Measurements from ENCODE around the gene HTRA3.
A peak's percentile ranks its signal among the peaks of the same experiment; 100 is the strongest.

Gene HTRA3

DNA sequence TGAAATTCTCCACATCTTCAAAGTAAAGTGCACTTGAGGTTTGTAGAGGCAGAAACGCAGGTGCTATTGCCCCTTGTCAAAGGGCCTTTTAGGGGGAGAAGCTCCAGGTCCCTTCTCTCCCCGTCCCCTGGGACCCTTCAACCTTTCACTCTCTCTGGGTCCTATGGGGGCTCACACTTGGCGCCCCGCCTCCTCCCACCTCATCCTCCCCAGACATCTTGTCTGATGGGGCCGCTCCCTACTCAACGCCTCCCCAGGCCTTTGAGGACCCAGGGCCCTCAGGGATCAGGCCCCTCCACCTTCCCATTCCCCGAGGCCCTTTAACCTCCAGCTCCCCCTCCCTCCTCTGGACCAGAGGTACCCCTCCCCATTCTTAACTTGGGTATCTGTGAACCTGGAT, 1.3 kb upstream of the HTRA3 start:
- Histone ChIP-seq H3K9me3 (no peaks in the 10 kb centered on the region), H3K36me3 (no peaks in the 10 kb centered on the region), H3K27ac (no peak overlapping the region), H3K4me1 (peaks cover 0 to 12% (median 3%) of the 10 kb centered on the region in 4 donors), H3K27me3 (peaks cover 0 to 48% of the 10 kb centered on the region in 2 donors), H3K4me3 (no peak overlapping the region)
- TF ChIP-seq, protein P1, sequence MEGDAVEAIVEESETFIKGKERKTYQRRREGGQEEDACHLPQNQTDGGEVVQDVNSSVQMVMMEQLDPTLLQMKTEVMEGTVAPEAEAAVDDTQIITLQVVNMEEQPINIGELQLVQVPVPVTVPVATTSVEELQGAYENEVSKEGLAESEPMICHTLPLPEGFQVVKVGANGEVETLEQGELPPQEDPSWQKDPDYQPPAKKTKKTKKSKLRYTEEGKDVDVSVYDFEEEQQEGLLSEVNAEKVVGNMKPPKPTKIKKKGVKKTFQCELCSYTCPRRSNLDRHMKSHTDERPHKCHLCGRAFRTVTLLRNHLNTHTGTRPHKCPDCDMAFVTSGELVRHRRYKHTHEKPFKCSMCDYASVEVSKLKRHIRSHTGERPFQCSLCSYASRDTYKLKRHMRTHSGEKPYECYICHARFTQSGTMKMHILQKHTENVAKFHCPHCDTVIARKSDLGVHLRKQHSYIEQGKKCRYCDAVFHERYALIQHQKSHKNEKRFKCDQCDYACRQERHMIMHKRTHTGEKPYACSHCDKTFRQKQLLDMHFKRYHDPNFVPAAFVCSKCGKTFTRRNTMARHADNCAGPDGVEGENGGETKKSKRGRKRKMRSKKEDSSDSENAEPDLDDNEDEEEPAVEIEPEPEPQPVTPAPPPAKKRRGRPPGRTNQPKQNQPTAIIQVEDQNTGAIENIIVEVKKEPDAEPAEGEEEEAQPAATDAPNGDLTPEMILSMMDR (IDR thresholded peaks at IDR 0.05): no peak
- no peak for DNase-seq
- intact Hi-C loops (cut with DNase I; ENCODE audit: low total_unique reads): no loop called here

DNA sequence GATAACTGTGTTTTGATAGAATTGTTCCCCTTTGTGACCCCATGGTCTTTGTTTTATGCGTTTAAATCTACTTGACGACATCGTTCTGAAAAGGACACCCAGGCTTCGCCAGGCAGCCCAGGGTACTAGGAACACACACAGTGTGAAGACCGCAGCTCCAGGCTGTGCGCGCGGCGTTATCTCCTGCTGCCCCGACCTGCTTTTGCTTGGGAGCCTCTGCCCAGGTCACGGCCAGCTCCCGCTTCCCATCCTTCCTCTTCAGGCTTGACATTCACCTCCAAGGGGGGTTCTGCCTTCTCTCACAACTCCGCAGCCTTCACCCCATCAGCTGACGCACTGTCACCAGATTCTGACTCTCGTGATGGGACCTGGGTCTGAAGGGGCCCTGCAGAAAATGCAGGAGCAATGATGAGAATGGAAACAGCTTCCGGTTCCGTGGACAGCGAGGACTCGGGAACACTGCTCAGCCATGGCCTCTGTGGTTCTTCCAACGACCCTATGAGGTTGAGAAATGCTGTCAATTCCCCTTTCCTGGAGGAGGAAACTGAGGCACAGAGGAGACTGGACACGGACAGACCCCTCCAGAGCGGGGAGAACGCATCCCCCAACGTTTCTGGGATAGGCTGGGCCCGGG, 536 bp upstream of the HTRA3 start:
- Histone ChIP-seq H3K9me3 (no peaks in the 10 kb centered on the region), H3K4me1 (peaks cover 0 to 12% (median 3%) of the 10 kb centered on the region in 4 donors), H3K27ac (no peak overlapping the region), H3K36me3 (no peaks in the 10 kb centered on the region), H3K4me3 (peak overlapping the region in 1 of 2 donors; percentile 40), H3K27me3 (peaks cover 0 to 51% of the 10 kb centered on the region in 2 donors)
- DNase-seq: no peak
- TF ChIP-seq, protein P1 (IDR thresholded peaks at IDR 0.05): no peak
- intact Hi-C loops (cut with DNase I; ENCODE audit: low total_unique reads): no loop called here

DNA sequence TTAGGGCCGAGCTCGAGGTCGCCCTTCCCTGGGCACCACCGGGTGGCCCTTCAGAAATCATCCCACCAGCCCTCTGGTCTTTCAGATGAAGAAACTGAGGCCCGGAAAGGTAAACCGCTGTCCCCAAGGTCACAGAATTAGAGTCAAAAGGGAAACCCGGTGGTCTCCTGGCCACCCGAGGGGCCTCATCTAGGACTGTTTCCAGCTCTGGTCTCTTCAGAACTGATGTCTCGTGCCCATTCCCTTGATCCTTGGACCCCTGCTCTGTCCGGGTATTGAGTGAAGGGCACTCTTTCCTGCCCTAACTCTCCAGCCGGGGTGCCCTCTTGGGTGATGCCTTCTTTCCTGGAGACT, 841 bp downstream of the HTRA3 start:
- TF ChIP-seq, protein P1 (IDR thresholded peaks at IDR 0.05): no peak
- Histone ChIP-seq H3K9me3 (no peaks in the 10 kb centered on the region), H3K4me3 (peak overlapping the region; percentile 40 to 47), H3K36me3 (no peaks in the 10 kb centered on the region), H3K27ac (no peak overlapping the region), H3K4me1 (peaks cover 0 to 16% (median 7%) of the 10 kb centered on the region in 4 donors), H3K27me3 (peaks cover 0 to 54% of the 10 kb centered on the region in 2 donors)
- no peak for DNase-seq
- intact Hi-C loops (cut with DNase I; ENCODE audit: low total_unique reads): no loop called here

DNA sequence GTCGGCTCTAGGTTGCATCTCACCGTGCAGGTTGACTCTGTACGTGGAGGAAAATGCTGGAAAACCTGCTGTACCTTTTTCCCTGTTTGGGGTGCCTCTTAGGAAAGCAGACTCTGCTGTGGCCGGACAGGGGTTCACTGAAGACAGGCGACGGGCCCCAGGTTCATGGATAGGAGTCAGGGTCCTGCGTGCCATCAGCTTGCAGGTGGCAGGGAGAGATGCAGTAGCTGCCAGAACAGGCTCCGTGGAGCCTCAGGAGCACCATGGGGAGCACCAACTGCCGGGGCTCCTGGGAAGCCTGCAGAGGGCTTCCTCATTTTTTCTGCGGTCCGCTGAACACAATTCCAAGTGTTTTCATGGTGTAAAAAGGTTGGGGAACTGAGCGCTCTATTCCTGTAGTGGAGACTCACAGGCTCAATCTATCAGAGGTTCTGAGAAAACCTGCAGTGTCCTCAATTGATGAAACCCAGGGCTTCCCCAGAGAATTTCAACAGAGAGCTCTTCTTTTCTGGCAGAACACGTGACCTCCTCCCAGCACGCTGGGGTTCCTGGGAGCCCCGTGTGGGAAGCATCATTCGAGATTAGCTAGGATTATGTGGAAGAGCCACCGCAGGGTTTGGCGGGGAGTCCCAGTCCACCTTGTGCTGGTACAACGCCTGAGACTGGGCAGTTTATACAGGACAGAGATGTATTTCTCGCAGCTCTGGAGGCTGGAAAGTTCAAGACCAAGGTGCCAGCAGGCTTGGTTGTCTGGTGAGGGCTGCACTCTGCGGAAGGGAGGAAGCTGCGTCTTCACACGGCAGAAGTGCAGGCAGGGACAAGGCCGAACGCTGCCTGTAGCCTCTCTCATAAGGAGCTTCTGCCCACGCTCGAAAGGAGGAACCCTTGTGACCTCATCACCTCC, 1.6 kb downstream of the HTRA3 start:
- peaks cover 0 to 54% of the 10 kb centered on the region in 2 donors for H3K27me3 ChIP-seq
- intact Hi-C loops (cut with DNase I; ENCODE audit: low total_unique reads): no loop called here
- H3K4me3 ChIP-seq: peak overlapping the region in 1 of 2 donors; percentile 40
- DNase-seq: no peak
- peaks cover 0 to 20% (median 7%) of the 10 kb centered on the region in 4 donors for H3K4me1 ChIP-seq
- no peak overlapping the region for H3K27ac ChIP-seq
- TF ChIP-seq, protein P1 (IDR thresholded peaks at IDR 0.05): no peak
- no peaks in the 10 kb centered on the region for H3K9me3 ChIP-seq
- H3K36me3 ChIP-seq: no peaks in the 10 kb centered on the region

DNA sequence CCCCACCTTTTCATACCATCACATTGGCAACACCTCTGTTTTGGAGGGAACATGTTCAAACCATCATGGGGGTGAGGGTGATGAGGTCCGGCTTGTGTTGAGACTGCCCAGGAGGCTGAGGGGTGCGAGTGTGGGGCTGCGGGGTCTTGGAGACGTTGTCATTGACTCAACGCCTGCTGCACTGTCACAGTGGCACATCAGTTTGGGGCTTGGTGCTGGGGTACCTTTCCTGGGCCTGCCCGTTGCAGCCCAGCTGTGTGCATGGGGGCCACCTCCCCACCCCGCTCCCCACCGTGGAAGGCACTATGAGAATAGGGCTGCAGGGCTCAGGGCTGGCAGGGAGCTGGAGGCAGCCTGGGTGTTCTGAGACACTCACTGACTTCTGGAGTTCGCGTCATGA, 2.3 kb downstream of the HTRA3 start:
- no peak for DNase-seq
- H3K27ac ChIP-seq: no peak overlapping the region
- H3K4me3 ChIP-seq: no peak overlapping the region
- TF ChIP-seq, protein P1 (IDR thresholded peaks at IDR 0.05): no peak
- peaks cover 0 to 54% of the 10 kb centered on the region in 2 donors for H3K27me3 ChIP-seq
- H3K36me3 ChIP-seq: no peaks in the 10 kb centered on the region
- H3K9me3 ChIP-seq: no peaks in the 10 kb centered on the region
- intact Hi-C loops (cut with DNase I; ENCODE audit: low total_unique reads): no loop called here
- peaks cover 0 to 27% (median 7%) of the 10 kb centered on the region in 4 donors for H3K4me1 ChIP-seq

Data from tibial artery (tissue), 4 donors.